Prostate gland (tissue), 2 donors: ENCODE measurements around the gene ZNF892.

ENCODE experiments used
- CTCF ChIP-seq, 4 experiments: fragments of 200-600 bp in 2 of 4; fragments of 450-650 bp in 2 of 4; sonication (generic) in 2 of 4; IDR thresholded peaks; 1 replicate in 3 of 4; 2 replicates in 1 of 4; pipeline ENCODE4 v1.5.1; 2016 to 2019; ENCODE audit warnings: antibody characterized with exemption in 4 of 4, mild to moderate bottlenecking in 2 of 4, moderate library complexity in 2 of 4
- POLR2AphosphoS5 ChIP-seq: sonication (generic); formaldehyde crosslinking; IDR thresholded peaks from one replicate; pipeline ENCODE4 v1.6.1; 2017; ENCODE audit warnings: antibody characterized with exemption

GRCh38 chr2:95232232-95232631 is 24.9 kb downstream of the ZNF892 start:
- TF ChIP-seq CTCF (IDR thresholded peaks at IDR 0.05): no peak
- TF ChIP-seq POLR2AphosphoS5: no peak
